RWPE2 (cell line): ENCODE data around the gene RASGRF1.

ENCODE experiments used
- ATAC-seq: fragments of 200-7000 bp; cut with Tn5 transposase; 3 replicates; pipeline ENCODE4 v1.9.1; 2021; ENCODE audit warnings: low read depth
- DNase-seq: peaks from one replicate; pipeline ENCODE4 v3.0.0-alpha.2; 2020; ENCODE audit warnings: low spot score
- H3K27ac ChIP-seq: fragments of 450-650 bp; 2 replicates; pipeline ENCODE4 v1.5.1; 2017; ENCODE audit warnings: mild to moderate bottlenecking; ENCODE audit not compliant: poor library complexity, severe bottlenecking
- H3K27me3 ChIP-seq: fragments of 250-450 bp; sonication (Bioruptor Pico); 2 replicates; pipeline ENCODE4 v1.5.1; 2021; ENCODE audit warnings: mild to moderate bottlenecking, moderate library complexity; ENCODE audit not compliant: insufficient read depth, poor library complexity, severe bottlenecking
- H3K36me3 ChIP-seq: fragments of 250-450 bp; sonication (Bioruptor Pico); 2 replicates; pipeline ENCODE4 v1.5.1; 2020; ENCODE audit warnings: low read depth, mild to moderate bottlenecking, moderate library complexity
- H3K4me1 ChIP-seq: fragments of 250-450 bp; sonication (Bioruptor Pico); 2 replicates; pipeline ENCODE4 v1.5.1; 2021; ENCODE audit warnings: mild to moderate bottlenecking, moderate library complexity; ENCODE audit not compliant: insufficient read depth, poor library complexity, severe bottlenecking
- H3K4me3 ChIP-seq: fragments of 250-450 bp; sonication (Bioruptor Pico); 2 replicates; pipeline ENCODE4 v1.5.1; 2021; ENCODE audit warnings: mild to moderate bottlenecking, moderate library complexity; ENCODE audit not compliant: severe bottlenecking
- H3K9me3 ChIP-seq: fragments of 250-450 bp; sonication (Bioruptor Pico); 2 replicates; pipeline ENCODE4 v1.5.1; 2021; ENCODE audit warnings: mild to moderate bottlenecking, moderate library complexity; ENCODE audit not compliant: severe bottlenecking
- TF ChIP-seq, protein P1 (sequence below): fragments of 450-650 bp; IDR thresholded peaks from one replicate; pipeline ENCODE4 v1.5.1; 2017; ENCODE audit warnings: mild to moderate bottlenecking, moderate library complexity; ENCODE audit not compliant: poor library complexity, severe bottlenecking

The RASGRF1 gene

DNA sequence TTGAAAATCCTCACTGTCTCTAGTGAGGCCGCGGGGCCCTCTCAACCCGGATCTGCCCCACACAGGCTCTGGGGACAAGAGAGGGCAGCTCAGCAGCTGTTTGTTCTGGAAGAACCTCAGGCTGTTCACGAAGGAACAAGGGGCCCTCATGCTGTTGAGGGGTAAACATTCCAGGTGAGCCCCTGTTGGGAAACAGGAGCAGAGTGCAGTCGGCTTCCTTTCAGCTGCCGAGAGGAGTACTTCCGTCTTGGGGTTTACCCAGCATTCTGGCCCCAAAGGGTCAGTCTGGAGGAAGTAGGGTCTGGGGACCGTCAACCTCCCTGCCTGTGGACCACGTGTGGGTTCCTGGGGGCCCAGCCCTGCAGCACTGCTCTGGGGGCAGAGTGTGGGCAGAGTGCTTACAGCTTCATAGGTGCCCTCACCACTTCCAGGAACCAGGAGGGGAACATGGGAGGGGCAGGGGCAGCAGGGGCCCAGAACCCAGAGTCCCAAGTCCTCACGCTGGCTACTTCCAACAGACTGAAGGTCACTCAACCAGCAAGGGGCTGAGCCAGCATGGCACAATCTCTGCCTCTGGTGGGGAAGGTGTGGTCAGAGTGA, 96.5 kb downstream of the RASGRF1 start:
- no peak overlapping the region for H3K4me3 ChIP-seq
- DNase-seq, result no peak
- H3K4me1 ChIP-seq, result peaks cover 11% of the 10 kb centered on the region
- H3K9me3 ChIP-seq, result no peaks in the 10 kb centered on the region
- no peaks in the 10 kb centered on the region for H3K27me3 ChIP-seq
- no peak overlapping the region for H3K27ac ChIP-seq
- TF ChIP-seq, protein P1, sequence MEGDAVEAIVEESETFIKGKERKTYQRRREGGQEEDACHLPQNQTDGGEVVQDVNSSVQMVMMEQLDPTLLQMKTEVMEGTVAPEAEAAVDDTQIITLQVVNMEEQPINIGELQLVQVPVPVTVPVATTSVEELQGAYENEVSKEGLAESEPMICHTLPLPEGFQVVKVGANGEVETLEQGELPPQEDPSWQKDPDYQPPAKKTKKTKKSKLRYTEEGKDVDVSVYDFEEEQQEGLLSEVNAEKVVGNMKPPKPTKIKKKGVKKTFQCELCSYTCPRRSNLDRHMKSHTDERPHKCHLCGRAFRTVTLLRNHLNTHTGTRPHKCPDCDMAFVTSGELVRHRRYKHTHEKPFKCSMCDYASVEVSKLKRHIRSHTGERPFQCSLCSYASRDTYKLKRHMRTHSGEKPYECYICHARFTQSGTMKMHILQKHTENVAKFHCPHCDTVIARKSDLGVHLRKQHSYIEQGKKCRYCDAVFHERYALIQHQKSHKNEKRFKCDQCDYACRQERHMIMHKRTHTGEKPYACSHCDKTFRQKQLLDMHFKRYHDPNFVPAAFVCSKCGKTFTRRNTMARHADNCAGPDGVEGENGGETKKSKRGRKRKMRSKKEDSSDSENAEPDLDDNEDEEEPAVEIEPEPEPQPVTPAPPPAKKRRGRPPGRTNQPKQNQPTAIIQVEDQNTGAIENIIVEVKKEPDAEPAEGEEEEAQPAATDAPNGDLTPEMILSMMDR, result no peak
- no peak for ATAC-seq
- no peaks in the 10 kb centered on the region for H3K36me3 ChIP-seq

DNA sequence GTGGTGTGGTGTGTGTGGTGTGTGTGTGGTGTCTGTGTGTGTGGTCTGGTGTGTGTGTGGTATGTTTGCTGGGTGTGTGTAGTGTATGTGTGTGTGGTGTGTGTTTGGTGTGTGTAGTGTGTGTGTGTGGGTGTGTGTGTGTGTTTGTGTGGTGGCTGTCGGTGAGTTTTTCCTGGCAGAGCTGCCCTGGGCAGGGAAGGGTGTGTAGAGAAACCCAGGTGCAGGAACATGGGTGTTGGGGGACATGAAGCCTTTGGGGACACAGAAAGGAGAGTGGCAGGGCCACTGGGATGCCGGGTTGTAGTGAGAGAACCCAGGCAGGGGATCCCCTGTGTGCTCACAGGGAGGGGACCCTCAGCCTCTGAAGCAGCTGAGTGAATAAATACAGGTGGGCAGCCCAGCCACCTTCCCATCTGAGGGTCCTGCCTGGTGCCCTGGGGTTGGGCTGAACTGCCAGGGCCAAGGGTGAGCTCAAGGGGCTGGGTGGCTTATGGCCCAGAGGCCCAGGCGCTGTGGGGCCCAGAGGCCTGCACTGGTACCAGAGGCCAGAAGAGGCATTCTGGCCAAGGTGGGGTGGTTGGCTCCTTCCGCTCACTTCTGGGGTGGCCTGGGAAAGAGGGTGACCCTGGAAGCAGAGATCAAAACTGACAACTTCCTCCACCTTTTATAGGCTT, 97.2 kb downstream of the RASGRF1 start:
- peaks cover 15% of the 10 kb centered on the region for H3K4me1 ChIP-seq
- no peak overlapping the region for H3K27ac ChIP-seq

DNA sequence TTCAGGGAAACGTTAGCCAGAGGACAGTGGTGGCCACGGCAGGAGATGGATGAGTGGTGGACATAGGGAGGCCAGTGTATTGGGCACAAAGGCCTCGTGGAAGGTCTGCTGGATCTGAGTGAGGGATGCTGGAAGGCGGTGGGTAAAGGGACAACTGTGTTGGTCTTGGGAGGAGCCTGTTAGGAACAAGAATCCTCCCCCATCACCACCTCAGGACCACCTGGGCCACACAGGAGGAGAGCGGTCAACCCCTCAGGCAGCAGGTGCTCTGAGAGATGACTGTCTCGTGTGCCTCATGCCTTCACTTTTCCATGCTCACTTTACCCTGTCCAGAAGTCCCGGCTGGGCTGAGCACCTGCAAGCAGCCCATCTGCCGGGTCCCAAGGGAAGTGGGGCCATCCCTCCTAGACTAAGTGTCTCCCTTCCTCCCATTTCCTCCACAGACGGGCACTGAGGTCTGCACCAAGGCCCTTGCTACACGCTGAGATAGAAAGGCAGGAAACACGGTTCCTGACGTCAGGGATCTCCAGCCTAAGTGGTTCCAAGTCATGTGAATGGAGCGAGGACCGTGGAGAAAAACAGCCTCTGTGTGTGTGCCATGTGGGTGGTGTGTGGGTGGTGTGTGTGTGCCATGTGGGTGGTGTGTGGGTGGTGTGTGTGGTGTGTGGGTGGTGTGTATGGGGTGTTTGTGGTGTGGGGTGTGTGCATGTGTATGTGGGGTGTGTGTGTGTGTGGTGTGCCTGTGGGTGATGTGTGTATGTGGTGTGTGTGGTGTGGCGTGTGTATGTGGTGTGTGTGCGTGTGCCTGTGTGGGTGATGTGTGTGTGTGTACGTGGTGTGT, 97.9 kb downstream of the RASGRF1 start:
- Histone ChIP-seq H3K36me3 (no peaks in the 10 kb centered on the region), H3K9me3 (no peaks in the 10 kb centered on the region), H3K27ac (no peak overlapping the region), H3K4me3 (no peak overlapping the region), H3K27me3 (no peaks in the 10 kb centered on the region), H3K4me1 (peaks cover 22% of the 10 kb centered on the region)
- DNase-seq, result no peak
- no peak for ATAC-seq
- TF ChIP-seq, protein P1, result no peak

More for the DNA sequence above, 97.2 kb downstream of the RASGRF1 start:
- DNase-seq (no peak), ATAC-seq (no peak)
- no peak overlapping the region for H3K4me3 ChIP-seq
- no peaks in the 10 kb centered on the region for H3K9me3 ChIP-seq
- TF ChIP-seq, protein P1, result no peak
- no peaks in the 10 kb centered on the region for H3K36me3 ChIP-seq
- no peaks in the 10 kb centered on the region for H3K27me3 ChIP-seq

DNA sequence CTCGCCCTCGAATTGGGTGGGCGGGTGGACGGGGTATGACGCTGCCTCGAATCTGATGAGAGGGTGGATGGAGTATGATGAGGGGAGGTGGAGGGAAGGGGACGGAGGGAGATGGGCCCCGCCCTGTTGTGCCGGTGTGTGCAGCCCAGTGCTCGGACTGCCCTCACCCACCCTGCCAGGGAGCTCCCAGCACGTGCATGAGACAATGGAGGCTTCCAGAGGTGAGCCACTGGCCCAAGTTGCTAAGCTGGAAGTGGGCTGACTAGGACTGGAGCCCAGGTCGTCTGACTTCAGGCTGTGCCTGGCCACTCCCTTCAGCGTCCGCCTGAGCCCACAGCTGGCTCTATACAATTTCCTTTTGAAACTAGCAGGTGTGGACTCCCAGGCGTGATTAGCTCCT, 98.7 kb downstream of the RASGRF1 start:
- H3K36me3 ChIP-seq, result no peaks in the 10 kb centered on the region
- H3K9me3 ChIP-seq, result no peaks in the 10 kb centered on the region
- peaks cover 19% of the 10 kb centered on the region for H3K4me1 ChIP-seq
- no peak overlapping the region for H3K4me3 ChIP-seq
- H3K27me3 ChIP-seq, result no peaks in the 10 kb centered on the region
- TF ChIP-seq, protein P1, result no peak
- H3K27ac ChIP-seq, result no peak overlapping the region
- peak; percentile 71 for DNase-seq
- no peak for ATAC-seq
